KOPT-K1 (cell line): ENCODE data around the gene RPA1.

ENCODE experiments used
- H3K27ac ChIP-seq: fragments of 200-600 bp; sonication (generic); 2 replicates; pipeline ENCODE4 v1.5.1; 2016; ENCODE audit warnings: antibody characterized with exemption, mild to moderate bottlenecking, low read depth, low read length; ENCODE audit not compliant: poor library complexity, severe bottlenecking
- H3K36me3 ChIP-seq: fragments of 200-600 bp; sonication (generic); 2 replicates; pipeline ENCODE4 v1.5.1; 2017; ENCODE audit warnings: antibody characterized with exemption, mild to moderate bottlenecking, low read length, moderate library complexity; ENCODE audit not compliant: insufficient read depth
- H3K9me3 ChIP-seq: fragments of 200-600 bp; sonication (generic); 2 replicates; pipeline ENCODE4 v1.5.1; 2017; ENCODE audit warnings: antibody characterized with exemption, low read length, mild to moderate bottlenecking; ENCODE audit not compliant: insufficient read depth, poor library complexity, severe bottlenecking

The RPA1 gene

DNA sequence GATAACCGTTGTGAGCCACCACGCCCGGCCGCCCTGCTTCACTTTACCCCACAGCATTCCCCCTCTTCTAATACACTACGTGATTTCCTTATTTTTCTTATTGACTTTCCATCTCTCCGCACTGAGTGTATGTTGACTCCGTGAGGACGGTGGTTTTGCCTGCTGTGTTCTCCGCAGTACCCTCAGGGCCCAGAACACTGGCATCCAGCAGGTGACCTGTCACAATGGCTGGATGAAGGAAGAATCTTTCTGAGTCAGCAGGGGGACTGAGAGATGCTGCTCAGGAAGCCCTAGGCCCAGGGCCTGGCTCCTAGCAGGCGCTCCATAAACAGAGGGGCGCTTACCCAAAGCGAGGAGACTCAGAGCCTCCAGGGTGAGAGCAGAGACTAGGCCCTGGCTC lies 115.8 kb downstream of the RPA1 start:
- no peak overlapping the region for H3K27ac ChIP-seq
- no peaks in the 10 kb centered on the region for H3K36me3 ChIP-seq
- H3K9me3 ChIP-seq, result no peaks in the 10 kb centered on the region

DNA sequence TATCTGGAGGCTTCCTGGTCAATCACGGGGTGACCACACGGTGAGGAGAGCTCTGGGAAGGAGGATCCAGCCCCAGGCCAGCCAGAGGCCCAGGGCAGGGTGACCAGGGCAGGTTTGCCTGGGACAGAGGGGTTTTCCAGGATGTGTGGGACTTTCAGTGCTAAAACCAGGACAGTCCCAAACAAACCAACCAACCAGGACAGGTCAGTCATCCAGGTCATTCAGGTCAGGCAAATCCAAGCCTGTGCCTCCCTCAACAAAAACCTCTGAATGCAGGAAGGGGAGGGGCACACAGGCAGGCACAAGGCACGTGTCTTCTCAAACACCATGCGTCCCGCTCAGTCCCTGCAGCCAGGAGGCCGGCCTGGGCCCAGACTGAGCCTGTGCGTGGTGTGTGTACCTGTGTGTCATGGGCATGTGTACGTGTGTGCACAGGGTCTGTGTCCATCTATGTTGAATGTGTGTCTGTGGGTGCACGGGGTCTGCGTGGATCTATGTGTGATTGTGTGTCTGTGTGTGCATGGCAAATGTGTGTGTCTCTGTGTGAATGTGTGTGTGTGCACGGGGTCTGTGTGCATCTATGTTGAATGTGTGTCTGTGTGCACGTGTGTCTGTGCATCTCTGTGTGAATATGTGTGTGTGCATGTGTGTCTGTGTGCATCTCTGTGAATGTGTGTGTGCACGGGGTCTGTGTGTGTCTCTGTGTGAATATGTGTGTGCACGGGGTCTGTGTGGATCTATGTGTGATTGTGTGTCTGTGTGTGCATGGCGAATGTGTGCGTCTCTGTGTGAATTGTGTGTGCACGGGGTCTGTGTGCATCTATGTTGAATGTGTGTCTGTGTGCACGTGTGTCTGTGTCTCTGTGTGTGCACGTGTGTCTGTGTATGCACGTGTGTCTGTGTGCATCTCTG lies 116.5 kb downstream of the RPA1 start:
- H3K36me3 ChIP-seq, result no peaks in the 10 kb centered on the region

DNA sequence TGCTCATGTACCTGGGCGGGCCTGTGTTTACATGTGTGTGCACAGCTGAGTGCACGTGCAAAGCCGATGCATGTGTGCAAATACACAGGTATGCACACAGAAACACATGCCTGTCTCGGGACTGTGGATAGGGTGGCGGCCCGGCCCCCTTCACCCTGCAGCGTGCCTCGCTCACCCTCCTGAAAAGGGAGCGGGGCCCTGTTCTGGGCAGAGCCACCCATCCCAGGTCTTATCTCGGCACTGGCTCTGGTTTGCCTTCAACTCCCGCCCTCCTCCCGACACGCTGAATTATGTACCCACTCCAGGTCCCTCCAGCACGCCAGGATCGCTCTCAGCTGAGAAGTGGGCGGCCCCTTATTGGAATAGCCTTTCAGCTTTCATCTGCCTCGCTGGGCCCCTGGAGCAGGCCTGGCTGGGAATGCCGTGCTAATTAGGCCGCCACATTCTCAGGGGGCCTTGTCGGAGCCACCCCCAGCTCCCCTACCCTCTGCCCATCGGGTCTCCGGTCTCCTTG lies 117.5 kb downstream of the RPA1 start:
- no peaks in the 10 kb centered on the region for H3K36me3 ChIP-seq
- H3K9me3 ChIP-seq, result no peaks in the 10 kb centered on the region
- no peak overlapping the region for H3K27ac ChIP-seq

More for the DNA sequence above, 116.5 kb downstream of the RPA1 start:
- no peak overlapping the region for H3K27ac ChIP-seq
- no peaks in the 10 kb centered on the region for H3K9me3 ChIP-seq

DNA sequence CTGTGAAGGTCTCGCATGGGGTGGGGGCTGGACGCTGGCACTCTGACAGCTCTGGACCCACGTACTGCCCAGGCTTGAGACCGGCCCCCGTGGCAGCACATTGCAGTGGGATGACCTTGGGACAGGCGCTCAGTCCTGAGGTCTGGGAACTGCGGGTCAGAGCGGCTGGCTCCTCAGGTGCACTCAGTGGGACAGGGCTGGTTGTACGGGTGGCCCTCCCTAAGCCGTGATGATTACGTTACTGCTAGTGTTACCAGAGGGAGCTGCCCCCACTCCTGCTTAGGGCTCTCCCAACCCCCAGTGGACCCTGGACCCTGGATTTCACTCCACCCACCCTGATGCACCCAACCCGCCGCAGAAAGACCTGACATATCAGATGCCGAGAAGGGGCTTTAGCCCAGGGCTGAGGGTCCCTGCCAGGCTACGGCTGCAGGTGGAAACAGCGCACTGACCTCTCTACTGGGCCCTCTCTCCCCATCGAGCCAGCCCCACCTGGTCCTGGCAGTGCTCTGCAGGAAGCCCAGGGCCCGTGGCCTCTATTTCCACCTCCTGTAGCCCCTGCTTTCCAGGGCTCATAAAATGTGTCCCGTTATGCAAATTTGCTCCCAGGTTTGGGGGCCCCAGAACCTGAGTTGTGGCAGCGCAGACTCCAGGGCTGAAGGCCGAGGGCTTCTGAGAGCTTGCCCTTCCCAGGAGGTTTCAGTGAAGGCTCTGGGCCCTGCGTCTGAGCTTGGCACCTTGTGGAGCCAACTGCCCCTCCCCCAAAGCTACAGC lies 118.1 kb downstream of the RPA1 start:
- Histone ChIP-seq H3K36me3 (no peaks in the 10 kb centered on the region), H3K27ac (no peak overlapping the region), H3K9me3 (no peaks in the 10 kb centered on the region)

DNA sequence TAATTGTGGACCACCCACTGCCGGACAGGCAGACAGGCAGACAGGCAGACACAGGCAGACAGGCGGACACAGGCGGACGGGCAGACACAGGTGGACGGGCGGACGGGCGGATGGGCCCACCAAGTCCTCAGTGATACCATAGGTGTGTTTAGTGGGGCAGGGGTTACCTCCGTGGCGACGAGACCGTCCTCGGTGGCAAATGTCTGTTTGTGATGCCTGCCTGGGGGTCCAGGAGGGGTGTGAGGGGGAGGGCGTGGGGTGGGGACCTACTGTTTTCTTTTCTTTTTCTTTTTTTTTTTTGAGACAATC lies 118.7 kb downstream of the RPA1 start:
- no peaks in the 10 kb centered on the region for H3K9me3 ChIP-seq
- no peak overlapping the region for H3K27ac ChIP-seq
- no peaks in the 10 kb centered on the region for H3K36me3 ChIP-seq
